Subcutaneous adipose tissue (tissue), 4 donors: ENCODE measurements around the gene NAALADL2. TPM values are rescaled to one million over a fixed set of nuclear protein-coding genes. Genes with fewer than 3 reads are reported as not detected.

Experiments
- total RNA-seq, 4 donors: library from RNA; depleted of rRNA; stranded (reverse); fragments of >200 nt; gene quantifications; one replicate each; pipeline ENCODE4 v1.1.0, GENCODE V29; 2016
- TF ChIP-seq, protein P1 (sequence below): fragments of 450-650 bp; IDR thresholded peaks from one replicate; pipeline ENCODE4 v1.5.1; 2016; ENCODE audit warnings: low read depth, mild to moderate bottlenecking, control low read depth, antibody characterized with exemption, moderate library complexity

Gene NAALADL2
- total RNA-seq, 4 donors from 2014 or later: 9.4 to 18.1 (median 11.8) TPM

DNA sequence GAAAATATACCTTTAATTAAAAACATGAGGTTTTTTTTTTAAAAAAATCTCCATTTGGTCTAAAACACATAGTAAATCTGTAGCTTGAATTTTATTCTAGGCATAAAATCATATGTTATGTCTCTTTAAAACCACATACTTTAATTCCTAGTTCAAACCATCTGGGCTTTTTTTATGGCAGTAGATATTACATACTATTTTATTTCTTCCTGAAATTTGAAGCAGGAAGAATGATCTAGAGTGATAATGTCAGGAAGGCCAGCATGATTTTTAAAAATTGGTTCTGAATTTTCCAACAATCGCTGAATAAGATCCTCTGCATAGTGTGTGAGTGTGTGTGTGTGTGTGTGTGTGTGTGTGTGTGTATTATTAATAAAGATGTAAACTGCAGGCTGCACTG lies 420.3 kb downstream of the NAALADL2 start:
- TF ChIP-seq, protein P1, sequence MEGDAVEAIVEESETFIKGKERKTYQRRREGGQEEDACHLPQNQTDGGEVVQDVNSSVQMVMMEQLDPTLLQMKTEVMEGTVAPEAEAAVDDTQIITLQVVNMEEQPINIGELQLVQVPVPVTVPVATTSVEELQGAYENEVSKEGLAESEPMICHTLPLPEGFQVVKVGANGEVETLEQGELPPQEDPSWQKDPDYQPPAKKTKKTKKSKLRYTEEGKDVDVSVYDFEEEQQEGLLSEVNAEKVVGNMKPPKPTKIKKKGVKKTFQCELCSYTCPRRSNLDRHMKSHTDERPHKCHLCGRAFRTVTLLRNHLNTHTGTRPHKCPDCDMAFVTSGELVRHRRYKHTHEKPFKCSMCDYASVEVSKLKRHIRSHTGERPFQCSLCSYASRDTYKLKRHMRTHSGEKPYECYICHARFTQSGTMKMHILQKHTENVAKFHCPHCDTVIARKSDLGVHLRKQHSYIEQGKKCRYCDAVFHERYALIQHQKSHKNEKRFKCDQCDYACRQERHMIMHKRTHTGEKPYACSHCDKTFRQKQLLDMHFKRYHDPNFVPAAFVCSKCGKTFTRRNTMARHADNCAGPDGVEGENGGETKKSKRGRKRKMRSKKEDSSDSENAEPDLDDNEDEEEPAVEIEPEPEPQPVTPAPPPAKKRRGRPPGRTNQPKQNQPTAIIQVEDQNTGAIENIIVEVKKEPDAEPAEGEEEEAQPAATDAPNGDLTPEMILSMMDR: no peak

DNA sequence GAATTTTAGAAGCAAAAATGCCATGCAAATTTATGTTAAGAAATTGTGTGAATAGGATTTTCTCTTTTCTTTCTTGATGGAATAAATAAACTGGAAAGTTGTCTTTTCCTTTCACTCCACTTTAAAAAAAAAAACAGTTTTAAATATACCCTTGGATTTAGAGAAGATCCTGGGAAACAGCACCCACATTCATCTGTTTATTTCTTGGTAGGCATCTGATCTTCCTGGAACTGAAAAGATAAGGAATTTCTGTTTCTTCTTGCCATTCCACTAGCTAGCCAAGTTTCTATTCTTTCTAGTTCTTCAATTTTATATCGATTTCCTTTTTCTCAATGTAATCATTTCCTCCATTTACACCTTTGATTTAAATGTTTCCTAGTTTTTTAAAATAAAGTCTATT lies 420.8 kb downstream of the NAALADL2 start:
- TF ChIP-seq, protein P1: no peak

DNA sequence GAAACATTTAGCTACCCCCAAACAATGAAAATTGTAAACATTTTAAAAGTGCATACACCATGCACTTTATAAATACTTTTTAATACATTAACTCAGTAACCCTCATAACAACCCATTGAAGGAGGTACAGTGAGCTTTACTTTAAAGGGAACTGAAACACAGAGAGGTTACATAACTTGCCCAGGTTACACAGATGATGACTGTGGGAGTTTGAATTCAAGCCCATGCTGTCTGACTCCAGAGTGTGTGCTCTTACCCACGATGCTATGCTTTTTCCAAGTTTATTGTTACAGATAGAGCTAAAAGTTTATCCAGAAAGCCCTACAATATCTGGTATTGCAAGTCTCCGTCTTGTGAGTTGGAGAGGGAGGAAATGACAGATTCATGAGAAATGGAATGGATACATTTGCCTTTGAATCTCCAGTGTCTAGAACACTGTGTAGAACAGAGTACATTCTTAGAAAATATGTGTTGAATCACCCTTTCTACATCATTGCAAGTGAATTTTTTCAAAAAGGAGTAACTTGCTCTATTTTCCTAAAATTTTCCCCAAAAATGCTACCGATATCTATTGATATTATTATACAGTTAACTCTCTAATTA lies 428.3 kb downstream of the NAALADL2 start:
- TF ChIP-seq, protein P1: no peak

DNA sequence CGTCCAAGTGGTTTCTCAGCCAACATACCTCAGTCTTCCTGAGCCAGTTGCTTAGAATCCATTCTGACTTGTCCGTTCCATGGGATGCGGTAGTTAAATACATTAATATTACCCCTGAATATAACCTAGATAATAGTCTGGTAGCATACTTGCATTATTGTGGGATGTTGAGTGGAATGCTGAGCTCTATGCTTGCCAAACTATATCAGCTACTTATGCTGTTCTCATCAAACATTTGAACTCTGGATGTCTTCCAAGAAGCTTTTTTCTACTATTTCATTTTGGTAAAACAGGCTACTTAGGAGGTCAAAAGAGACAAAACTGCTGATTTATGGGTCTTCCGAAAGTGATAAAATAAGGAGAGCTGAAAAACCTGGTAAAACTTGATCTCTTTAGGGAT lies 429.5 kb downstream of the NAALADL2 start:
- TF ChIP-seq, protein P1: no peak

DNA sequence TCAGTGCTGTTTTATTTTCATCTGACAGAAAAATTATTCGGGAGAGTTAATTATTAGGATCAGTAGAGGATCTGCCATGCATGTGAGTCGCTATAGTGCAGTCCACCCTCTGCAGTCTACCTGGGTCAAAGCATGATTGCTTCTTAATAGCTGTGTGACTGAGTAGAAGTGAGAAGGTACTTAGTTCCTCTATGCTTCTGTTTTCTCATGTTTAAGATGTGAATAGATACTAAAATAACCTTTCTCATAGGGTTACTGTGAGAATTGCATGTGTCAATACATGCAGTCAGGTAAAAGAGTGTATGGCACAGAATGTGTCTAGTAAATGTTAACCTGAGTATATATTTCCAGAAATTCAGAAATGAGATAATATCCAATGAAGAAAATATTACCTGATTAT lies 435.7 kb downstream of the NAALADL2 start:
- TF ChIP-seq, protein P1: no peak

DNA sequence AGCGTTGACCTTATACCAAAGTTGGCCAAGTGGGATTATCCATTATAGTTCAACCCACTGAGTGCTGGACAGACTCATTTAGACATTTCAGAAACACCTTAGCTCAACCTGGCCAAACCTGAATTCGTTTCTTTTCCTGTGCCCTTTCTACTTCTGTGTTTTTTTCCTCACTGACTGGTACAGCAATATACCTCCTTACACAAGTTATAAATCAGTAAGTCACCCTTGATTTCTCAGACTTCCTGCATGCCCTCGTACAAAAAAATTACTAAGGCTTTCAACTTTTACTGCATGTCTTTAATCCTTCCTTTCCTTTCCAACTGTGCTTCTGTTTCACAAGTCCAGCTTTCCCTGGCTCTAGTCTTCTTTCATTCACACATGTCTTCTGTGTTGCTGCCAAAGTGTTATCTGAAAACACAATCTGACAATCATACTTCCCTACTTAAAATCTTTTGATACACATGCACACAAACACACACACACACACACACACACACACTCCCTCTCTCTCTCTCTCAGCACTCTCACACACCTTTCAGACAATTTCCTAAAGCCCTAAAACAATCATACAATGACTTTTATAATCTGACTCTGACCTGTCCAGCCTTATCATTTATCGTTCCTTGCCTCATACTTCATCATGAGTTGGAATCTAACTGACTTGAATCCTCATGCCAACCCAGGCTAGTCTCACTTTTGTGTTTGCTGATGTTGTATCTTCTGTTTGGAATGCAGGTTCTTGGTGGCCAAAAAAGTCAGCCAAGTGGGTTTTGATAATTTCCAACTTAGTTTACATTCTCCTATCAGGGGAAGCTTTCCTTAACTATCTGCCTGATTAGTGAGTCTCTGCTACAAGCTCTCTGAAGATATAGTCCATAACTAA lies 436.4 kb downstream of the NAALADL2 start:
- TF ChIP-seq, protein P1: no peak

DNA sequence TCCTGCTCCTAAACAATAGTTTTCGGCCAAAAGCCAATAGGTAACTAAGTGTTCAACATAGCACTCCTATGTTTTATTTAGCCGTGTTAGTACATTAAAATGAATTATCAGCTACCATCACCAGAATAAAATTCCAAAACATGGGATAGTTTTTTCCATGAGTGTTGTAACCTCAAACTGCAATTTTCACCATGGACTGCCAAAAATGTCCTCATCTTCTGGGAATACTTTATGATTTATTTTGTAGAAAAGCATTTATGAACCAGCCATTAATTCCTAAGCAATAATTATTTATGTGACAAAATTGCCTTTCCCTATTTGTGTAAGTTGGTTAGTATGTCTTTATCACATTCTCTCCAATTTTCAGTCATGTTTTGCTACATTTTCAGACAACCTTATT lies 438.1 kb downstream of the NAALADL2 start:
- TF ChIP-seq, protein P1: no peak
